NCI-H774 (cell line): ENCODE results near the gene MPPED2.

Source experiments
- DNase-seq: peaks from one replicate; lab custom pipeline; 2025; lab: John Stamatoyannopoulos, UW

MPPED2 gene

GRCh38 chr11:30453705-30454104, 132.4 kb downstream of the MPPED2 start:
- no peak for DNase-seq

- DNase-seq, result no peak
Measured at GRCh38 chr11:30452842-30453241, 133.3 kb downstream of the MPPED2 start.

- DNase-seq, result no peak
Measured at GRCh38 chr11:30452114-30452513, 134.0 kb downstream of the MPPED2 start.

GRCh38 chr11:30451626-30452025, 134.5 kb downstream of the MPPED2 start:
- no peak for DNase-seq

- no peak for DNase-seq
Measured at GRCh38 chr11:30451167-30451566, 135.0 kb downstream of the MPPED2 start.

- no peak for DNase-seq
Measured at GRCh38 chr11:30447058-30447640, 139.0 kb downstream of the MPPED2 start.

- no peak for DNase-seq
Measured at GRCh38 chr11:30446520-30446919, 139.6 kb downstream of the MPPED2 start.

GRCh38 chr11:30445056-30445455, 141.1 kb downstream of the MPPED2 start:
- no peak for DNase-seq

GRCh38 chr11:30440510-30440909, 145.6 kb downstream of the MPPED2 start:
- DNase-seq, result no peak

GRCh38 chr11:30436801-30437200, 149.4 kb downstream of the MPPED2 start:
- DNase-seq, result no peak

- no peak for DNase-seq
Measured at GRCh38 chr11:30435488-30435887, 150.7 kb downstream of the MPPED2 start.

- no peak for DNase-seq
Measured at GRCh38 chr11:30434901-30435300, 151.3 kb downstream of the MPPED2 start.

- DNase-seq, result no peak
Measured at GRCh38 chr11:30433831-30434230, 152.3 kb downstream of the MPPED2 start.

- no peak for DNase-seq
Measured at GRCh38 chr11:30432716-30433115, 153.4 kb downstream of the MPPED2 start.

GRCh38 chr11:30432178-30432577, 154.0 kb downstream of the MPPED2 start:
- no peak for DNase-seq

- DNase-seq, result no peak
Measured at GRCh38 chr11:30431127-30431814, 154.9 kb downstream of the MPPED2 start.

GRCh38 chr11:30429550-30429949, 156.6 kb downstream of the MPPED2 start:
- DNase-seq, result no peak

- no peak for DNase-seq
Measured at GRCh38 chr11:30426781-30427180, 159.4 kb downstream of the MPPED2 start.

GRCh38 chr11:30424844-30425243, 161.3 kb downstream of the MPPED2 start:
- DNase-seq, result no peak

GRCh38 chr11:30424321-30424720, 161.8 kb downstream of the MPPED2 start:
- no peak for DNase-seq

- DNase-seq, result no peak
Measured at GRCh38 chr11:30423886-30424285, 162.3 kb downstream of the MPPED2 start.

GRCh38 chr11:30423279-30423648, 162.9 kb downstream of the MPPED2 start:
- DNase-seq, result no peak

- DNase-seq, result no peak
Measured at GRCh38 chr11:30422447-30423278, 163.5 kb downstream of the MPPED2 start.
